ENCODE measurements around the gene CORO7. TPM values are rescaled to one million over a fixed set of nuclear protein-coding genes. Genes with fewer than 3 reads are reported as not detected.

Gene CORO7
- polyA plus RNA-seq, 3 donors, result 44.7 to 181 (median 68.4) TPM

- Histone ChIP-seq H3K4me2 (replicated peaks; ENCODE audit: extremely low read depth, low read length, poor library complexity, severe bottlenecking) (peak overlapping the region; percentile 82), H3K27me3 (ENCODE audit: control insufficient read depth in 2 of 2, insufficient read depth in 2 of 2, low read length in 2 of 2) (peaks cover 24 to 50% of the 10 kb centered on the region in 2 donors), H4K20me1 (ENCODE audit: insufficient read depth, low read length) (no peaks in the 10 kb centered on the region), H3K79me2 (ENCODE audit: insufficient read depth, low read length) (no peaks in the 10 kb centered on the region), H3K36me3 (replicated peaks in 1 of 2; ENCODE audit: control insufficient read depth in 1 of 2, insufficient read depth in 2 of 2, low read length in 2 of 2) (no peaks in the 10 kb centered on the region), H3K4me3 (replicated peaks in 1 of 3; ENCODE audit: low read depth in 2 of 3, low read length in 3 of 3) (peak overlapping the region in 1 of 3 experiments; percentile 56), H3K9ac (ENCODE audit: insufficient read depth, low read length, poor library complexity, severe bottlenecking) (no peak overlapping the region), H3K4me1 (ENCODE audit: control insufficient read depth in 1 of 2, insufficient read depth in 2 of 2, low read length in 2 of 2) (peaks cover 12 to 17% of the 10 kb centered on the region in 2 donors), H2AFZ (ENCODE audit: insufficient read depth, low read depth, low read length, poor library complexity, severe bottlenecking) (no peak overlapping the region), H3K27ac (ENCODE audit: low read depth in 1 of 2, low read length in 2 of 2) (no peak overlapping the region), H3K9me3 (replicated peaks in 1 of 2; ENCODE audit: control insufficient read depth in 1 of 2, insufficient read depth in 1 of 2, low read length in 2 of 2) (peaks cover 0 to 8% of the 10 kb centered on the region in 2 donors)
- Mint-ChIP-seq H3K9me3 (peaks cover 0 to 8% (median 3%) of the 10 kb centered on the region in 7 donors), H3K36me3 (peaks cover 6 to 10% of the 10 kb centered on the region in 2 donors), H3K27me3 (ENCODE audit: low read depth in 3 of 3) (peaks cover 35 to 75% (median 42%) of the 10 kb centered on the region in 3 donors), H3K4me3 (peak overlapping the region; percentile 54 to 73), H3K4me1 (peaks cover 9% of the 10 kb centered on the region), H3K27ac (no peak overlapping the region)
- 80% methylated on average over 16 of the region's 20 CpGs for WGBS (ENCODE audit: insufficient coverage)
- no peak for TF ChIP-seq CTCF (IDR thresholded peaks at IDR 0.05)
- DNase-seq, result no peak
- intact Hi-C loops (cut with micrococcal nuclease), result no loop called here
Observed at GRCh38 chr16:4316864-4317531, 99.4 kb downstream of the CORO7 start.

GRCh38 chr16:4316108-4316863 is 100.1 kb downstream of the CORO7 start:
- H3K9ac ChIP-seq (ENCODE audit: insufficient read depth, low read length, poor library complexity, severe bottlenecking), result peak overlapping the region; percentile 15
- H3K27me3 ChIP-seq (ENCODE audit: control insufficient read depth in 2 of 2, insufficient read depth in 2 of 2, low read length in 2 of 2), result peaks cover 24 to 53% of the 10 kb centered on the region in 2 donors
- H4K20me1 ChIP-seq (ENCODE audit: insufficient read depth, low read length), result no peaks in the 10 kb centered on the region
- peaks cover 33 to 73% (median 43%) of the 10 kb centered on the region in 3 donors for H3K27me3 Mint-ChIP-seq (ENCODE audit: low read depth in 3 of 3)
- H3K4me1 ChIP-seq (ENCODE audit: control insufficient read depth in 1 of 2, insufficient read depth in 2 of 2, low read length in 2 of 2), result peaks cover 12 to 17% of the 10 kb centered on the region in 2 donors
- no peaks in the 10 kb centered on the region for H3K79me2 ChIP-seq (ENCODE audit: insufficient read depth, low read length)
- peaks cover 0 to 8% of the 10 kb centered on the region in 2 donors for H3K9me3 ChIP-seq (replicated peaks in 1 of 2; ENCODE audit: control insufficient read depth in 1 of 2, insufficient read depth in 1 of 2, low read length in 2 of 2)
- 8% methylated on average over 63 of the region's 93 CpGs for WGBS (ENCODE audit: insufficient coverage)
- no peak overlapping the region for H3K27ac Mint-ChIP-seq
- H3K4me1 Mint-ChIP-seq, result peaks cover 9% of the 10 kb centered on the region
- H3K36me3 Mint-ChIP-seq, result peaks cover 6 to 10% of the 10 kb centered on the region in 2 donors
- intact Hi-C loops (cut with micrococcal nuclease), result no loop called here
- peaks cover 0 to 8% (median 3%) of the 10 kb centered on the region in 7 donors for H3K9me3 Mint-ChIP-seq
- no peaks in the 10 kb centered on the region for H3K36me3 ChIP-seq (replicated peaks in 1 of 2; ENCODE audit: control insufficient read depth in 1 of 2, insufficient read depth in 2 of 2, low read length in 2 of 2)
- no peak for TF ChIP-seq CTCF (IDR thresholded peaks at IDR 0.05)
- peak overlapping the region; percentile 59 for H2AFZ ChIP-seq (ENCODE audit: insufficient read depth, low read depth, low read length, poor library complexity, severe bottlenecking)
- H3K4me3 ChIP-seq (replicated peaks in 1 of 3; ENCODE audit: low read depth in 2 of 3, low read length in 3 of 3), result peak overlapping the region in 1 of 3 experiments; percentile 56
- peak overlapping the region; percentile 82 for H3K4me2 ChIP-seq (replicated peaks; ENCODE audit: extremely low read depth, low read length, poor library complexity, severe bottlenecking)
- H3K4me3 Mint-ChIP-seq, result peak overlapping the region; percentile 54 to 73
- no peak overlapping the region for H3K27ac ChIP-seq (ENCODE audit: low read depth in 1 of 2, low read length in 2 of 2)
- DNase-seq, result no peak

Data from CD14-positive monocyte (primary cell).